Measurements from ENCODE around the gene CUL3.
"Not testable (repeated sequence)": the region's sequence is repeated elsewhere in the genome, so short reads cannot be mapped to it uniquely, and the experiment has no call there.

CUL3 gene

DNA sequence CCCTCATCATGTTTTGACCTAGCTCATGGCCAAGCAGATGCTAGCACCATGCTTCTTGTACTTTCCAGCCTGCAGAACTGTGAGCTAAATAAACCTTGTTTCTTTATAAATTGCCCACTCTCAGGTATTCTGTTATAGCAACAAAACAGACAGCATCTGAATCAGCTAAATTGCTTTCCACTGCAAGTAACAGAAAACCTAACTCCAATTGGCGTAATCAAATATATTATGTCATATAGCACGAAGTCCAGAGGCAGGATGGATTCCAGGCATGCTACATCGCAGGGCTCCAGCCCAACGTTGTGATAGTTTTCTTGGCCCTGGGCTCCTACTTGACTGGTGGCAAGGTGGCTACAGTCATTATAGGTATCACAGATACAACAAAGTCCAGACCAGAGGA is 10.4 kb upstream of the CUL3 start:
- no peak for DNase-seq (ENCODE audit: low read depth)
- in situ Hi-C loops (cut with HindIII; ENCODE audit: low sequenced_read_pairs), result no loop called here
- TF ChIP-seq, protein P1, sequence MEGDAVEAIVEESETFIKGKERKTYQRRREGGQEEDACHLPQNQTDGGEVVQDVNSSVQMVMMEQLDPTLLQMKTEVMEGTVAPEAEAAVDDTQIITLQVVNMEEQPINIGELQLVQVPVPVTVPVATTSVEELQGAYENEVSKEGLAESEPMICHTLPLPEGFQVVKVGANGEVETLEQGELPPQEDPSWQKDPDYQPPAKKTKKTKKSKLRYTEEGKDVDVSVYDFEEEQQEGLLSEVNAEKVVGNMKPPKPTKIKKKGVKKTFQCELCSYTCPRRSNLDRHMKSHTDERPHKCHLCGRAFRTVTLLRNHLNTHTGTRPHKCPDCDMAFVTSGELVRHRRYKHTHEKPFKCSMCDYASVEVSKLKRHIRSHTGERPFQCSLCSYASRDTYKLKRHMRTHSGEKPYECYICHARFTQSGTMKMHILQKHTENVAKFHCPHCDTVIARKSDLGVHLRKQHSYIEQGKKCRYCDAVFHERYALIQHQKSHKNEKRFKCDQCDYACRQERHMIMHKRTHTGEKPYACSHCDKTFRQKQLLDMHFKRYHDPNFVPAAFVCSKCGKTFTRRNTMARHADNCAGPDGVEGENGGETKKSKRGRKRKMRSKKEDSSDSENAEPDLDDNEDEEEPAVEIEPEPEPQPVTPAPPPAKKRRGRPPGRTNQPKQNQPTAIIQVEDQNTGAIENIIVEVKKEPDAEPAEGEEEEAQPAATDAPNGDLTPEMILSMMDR (IDR thresholded peaks at IDR 0.05; ENCODE audit: low read depth, low read length, missing control alignments), result no peak
- no peak overlapping the region for H3K4me3 ChIP-seq (ENCODE audit: low read depth, low read length)

DNA sequence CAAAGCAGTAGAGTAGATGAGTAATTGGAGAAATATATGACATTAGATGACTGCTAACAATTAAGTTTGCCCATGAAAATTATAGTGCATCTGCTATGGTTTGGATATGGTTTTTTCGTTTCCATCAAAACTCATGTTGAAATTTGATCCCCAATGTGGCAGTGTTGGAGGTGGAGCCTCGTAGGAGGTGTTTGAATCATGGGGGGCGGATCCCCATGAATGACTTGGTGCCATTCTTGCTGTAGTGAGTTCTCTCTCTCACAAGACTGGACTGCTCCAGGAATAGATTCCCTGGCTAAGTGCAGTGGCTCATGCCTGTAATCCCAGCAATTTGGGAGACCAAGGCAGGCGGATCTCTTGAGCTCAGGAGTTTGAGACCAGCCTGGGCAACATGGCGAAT is 9.7 kb upstream of the CUL3 start:
- in situ Hi-C loops (cut with HindIII; ENCODE audit: low sequenced_read_pairs), result no loop called here
- no peak overlapping the region for H3K4me3 ChIP-seq (ENCODE audit: low read depth, low read length)
- TF ChIP-seq, protein P1 (IDR thresholded peaks at IDR 0.05; ENCODE audit: low read depth, low read length, missing control alignments), result no peak
- DNase-seq (ENCODE audit: low read depth), result no peak

DNA sequence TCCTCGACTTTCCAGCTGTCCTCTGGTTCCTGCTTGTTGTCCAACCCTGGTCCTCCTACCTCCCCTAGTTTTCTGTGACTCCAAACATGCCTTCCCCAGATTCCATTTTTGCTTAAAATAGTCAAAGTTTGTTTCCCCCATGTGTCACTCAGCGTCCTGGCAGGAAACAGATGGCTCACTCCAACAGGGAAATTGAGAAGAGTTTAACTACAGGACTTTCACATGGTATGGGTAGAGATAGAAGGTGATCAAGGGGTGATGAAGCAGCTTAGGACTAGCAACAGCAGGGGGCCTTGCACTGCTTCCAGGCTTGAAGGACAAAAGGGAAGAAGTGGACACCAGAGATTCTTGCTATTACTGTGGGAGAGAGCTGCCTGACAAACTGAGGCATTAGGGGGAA is 6.1 kb upstream of the CUL3 start:
- TF ChIP-seq, protein P1 (IDR thresholded peaks at IDR 0.05; ENCODE audit: low read depth, low read length, missing control alignments), result no peak

DNA sequence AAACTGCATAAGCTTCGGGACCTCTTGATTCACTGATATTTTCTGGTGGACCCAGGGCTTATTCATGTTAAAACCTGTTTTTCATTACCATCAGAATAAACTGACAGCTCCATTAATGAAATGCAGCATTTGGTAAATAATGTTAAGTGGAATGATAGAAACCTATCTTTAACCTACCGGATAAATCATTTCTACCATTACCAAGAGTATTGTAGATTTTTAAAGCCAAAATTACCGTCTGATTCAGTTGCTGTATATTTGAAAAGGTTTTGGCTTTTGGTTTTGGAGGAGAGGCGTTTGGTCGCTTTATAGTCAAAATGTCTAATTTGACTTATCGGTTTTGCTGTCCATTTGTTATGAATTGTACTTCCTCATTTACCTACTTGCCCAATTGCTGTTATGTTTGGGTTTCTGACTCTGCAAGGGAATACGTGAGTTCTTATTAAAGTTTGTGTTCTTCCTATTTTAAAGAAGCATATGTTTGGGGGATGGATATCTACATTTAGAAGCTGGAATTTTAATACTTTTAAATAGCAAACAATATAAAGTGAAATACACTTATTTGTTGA is 1.0 kb upstream of the CUL3 start:
- no peak for DNase-seq (ENCODE audit: low read depth)
- TF ChIP-seq, protein P1 (IDR thresholded peaks at IDR 0.05; ENCODE audit: low read depth, low read length, missing control alignments), result no peak
- H3K4me3 ChIP-seq (ENCODE audit: low read depth, low read length), result peak overlapping the region; percentile 60
- in situ Hi-C loops (cut with HindIII; ENCODE audit: low sequenced_read_pairs), result no loop called here

More for the DNA sequence above, 6.1 kb upstream of the CUL3 start:
- in situ Hi-C loops (cut with HindIII; ENCODE audit: low sequenced_read_pairs), result no loop called here
- no peak for DNase-seq (ENCODE audit: low read depth)
- H3K4me3 ChIP-seq (ENCODE audit: low read depth, low read length), result no peak overlapping the region

DNA sequence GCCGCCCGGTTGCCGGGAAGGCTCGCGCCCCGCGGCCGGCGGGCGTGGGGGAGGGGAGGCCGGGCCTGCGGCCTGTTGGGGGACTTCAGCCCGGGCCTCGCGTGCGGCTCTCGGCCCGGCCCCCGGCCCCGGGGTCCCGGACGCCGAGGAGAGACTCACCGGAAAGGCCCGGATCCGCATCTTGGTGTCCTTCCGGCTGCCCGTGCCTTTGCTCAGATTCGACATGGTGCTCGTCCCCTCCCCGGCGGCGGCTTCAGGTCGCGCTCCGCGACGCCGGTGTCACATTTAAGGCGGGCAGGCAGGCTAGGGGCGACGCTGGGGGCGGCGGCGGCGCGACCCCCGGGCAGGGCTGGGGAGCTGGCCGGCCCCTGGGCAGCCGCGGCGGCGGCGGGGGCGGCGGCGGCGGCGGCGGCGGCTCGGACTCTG is 365 bp downstream of the CUL3 start:
- H3K4me3 ChIP-seq (ENCODE audit: low read depth, low read length), result peak overlapping the region; percentile 91
- DNase-seq (ENCODE audit: low read depth), result no peak
- TF ChIP-seq, protein P1 (IDR thresholded peaks at IDR 0.05; ENCODE audit: low read depth, low read length, missing control alignments), result no peak
- in situ Hi-C loops (cut with HindIII; ENCODE audit: low sequenced_read_pairs), result no loop called here

DNA sequence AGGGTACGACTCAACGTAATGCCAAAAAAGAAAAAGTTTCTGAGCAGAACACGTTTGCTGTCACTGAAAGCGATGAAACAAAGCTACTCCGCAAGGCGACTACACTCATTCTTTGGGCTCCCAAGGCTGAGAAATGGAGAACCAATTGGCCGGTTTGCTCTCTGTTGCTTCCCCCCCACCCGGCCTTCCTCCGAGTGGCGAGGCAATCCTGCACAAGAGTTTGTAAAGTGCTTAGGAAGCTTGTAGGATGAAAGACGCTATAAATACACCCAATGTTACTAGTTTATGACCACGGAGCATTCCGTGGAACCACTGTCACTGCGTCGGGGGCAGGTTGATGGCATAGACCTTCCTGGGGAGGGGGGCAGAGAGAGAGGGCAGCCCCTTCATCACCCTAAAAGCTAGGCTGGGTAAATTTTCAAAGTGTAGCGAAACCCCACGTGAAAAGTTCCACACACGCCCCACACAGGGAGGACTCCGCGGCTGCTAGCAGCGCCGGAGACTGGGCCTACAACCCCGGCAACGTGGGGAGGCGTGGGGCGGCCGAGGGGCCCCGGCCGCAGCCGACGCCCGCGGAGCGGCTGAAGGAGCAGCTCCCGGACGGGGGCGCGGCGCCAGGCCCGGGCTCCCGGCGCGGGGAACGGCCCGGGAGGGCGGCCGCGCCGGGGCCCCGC is 915 bp downstream of the CUL3 start:
- TF ChIP-seq, protein P1 (IDR thresholded peaks at IDR 0.05; ENCODE audit: low read depth, low read length, missing control alignments), result no peak
- in situ Hi-C loops (cut with HindIII; ENCODE audit: low sequenced_read_pairs), result no loop called here
- DNase-seq (ENCODE audit: low read depth), result no peak
- H3K4me3 ChIP-seq (ENCODE audit: low read depth, low read length), result peak overlapping the region; percentile 91

DNA sequence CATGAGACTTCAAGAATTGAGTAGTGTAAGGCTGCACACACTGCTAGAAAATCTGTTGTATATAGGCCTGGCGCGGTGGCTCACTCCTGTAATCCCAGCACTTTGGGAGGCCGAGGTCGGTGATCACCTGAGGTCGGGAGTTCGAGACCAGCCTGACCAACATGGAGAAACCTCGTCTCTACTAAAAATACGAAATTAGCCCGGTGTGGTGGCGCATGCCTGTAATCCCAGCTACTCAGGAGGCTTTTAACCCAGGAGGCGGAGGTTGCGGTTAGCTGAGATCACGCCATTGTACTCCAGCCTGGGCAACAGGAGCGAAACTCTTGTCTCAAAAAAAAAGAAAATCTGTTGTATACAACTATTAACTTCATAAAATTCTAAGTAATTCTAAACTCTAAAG is 2.1 kb downstream of the CUL3 start:
- peak overlapping the region; percentile 91 for H3K4me3 ChIP-seq (ENCODE audit: low read depth, low read length)
- DNase-seq (ENCODE audit: low read depth); in situ Hi-C loops (cut with HindIII; ENCODE audit: low sequenced_read_pairs): not testable (repeated sequence)

Measured in astrocyte of the cerebellum (primary cell).